GM18519 (cell line): ENCODE data around the gene MTMR12.
"Not testable (repeated sequence)": the region's sequence is repeated elsewhere in the genome, so short reads cannot be mapped to it uniquely, and the experiment has no call there.

Experiments used
- ATAC-seq: cut with Tn5 transposase; IDR thresholded peaks from one replicate; pipeline ENCODE4 v1.9.1; 2021; ENCODE audit warnings: mild to moderate bottlenecking, moderate library complexity; ENCODE audit not compliant: unreplicated experiment, low FRiP score

MTMR12 gene

DNA sequence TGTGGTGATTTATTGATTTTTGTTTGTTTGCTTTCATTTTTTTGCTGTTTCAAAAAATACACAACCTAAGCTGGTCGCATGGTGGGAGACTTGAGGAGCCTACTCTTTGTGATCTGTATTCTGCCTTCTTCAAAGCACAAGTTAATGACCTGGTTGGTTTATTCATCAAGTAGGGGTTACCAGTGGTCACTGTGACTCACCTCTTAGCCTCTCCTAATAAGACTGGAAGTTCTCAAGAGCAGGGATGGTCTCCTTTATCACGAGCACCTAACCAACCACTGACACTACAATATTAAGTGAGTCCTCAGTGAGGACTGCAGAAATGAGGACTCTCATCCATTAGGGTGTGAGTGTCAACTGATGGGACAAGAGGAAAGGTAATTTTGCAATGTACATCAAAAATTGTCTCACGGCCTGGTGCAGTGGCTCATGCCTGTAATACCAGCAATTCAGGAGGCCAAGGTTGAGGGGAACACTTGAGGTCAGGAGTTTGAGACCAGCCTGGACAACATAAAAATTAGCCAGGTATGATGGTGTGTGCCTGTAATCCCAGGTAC lies 13.6 kb upstream of the MTMR12 start:
- no peak for ATAC-seq

DNA sequence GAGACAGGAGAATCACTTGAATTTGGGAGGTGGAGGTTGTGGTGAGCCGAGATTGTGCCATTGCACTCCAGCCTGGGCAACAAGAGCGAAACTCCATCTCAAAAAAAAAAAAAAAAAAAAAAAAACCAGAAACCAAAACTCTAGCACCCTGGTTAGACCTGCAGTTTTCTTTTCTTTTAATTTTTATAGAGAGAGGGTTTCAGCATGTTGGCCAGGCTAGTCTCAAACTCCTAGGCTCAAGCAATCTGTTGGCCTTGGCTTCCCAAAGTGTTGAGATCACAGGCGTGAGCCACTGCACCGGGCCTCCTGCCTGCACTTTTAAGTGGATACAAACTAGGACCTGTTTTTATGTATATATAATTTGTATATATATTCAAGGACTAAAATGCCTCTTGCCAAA lies 12.9 kb upstream of the MTMR12 start:
- ATAC-seq, result no peak

DNA sequence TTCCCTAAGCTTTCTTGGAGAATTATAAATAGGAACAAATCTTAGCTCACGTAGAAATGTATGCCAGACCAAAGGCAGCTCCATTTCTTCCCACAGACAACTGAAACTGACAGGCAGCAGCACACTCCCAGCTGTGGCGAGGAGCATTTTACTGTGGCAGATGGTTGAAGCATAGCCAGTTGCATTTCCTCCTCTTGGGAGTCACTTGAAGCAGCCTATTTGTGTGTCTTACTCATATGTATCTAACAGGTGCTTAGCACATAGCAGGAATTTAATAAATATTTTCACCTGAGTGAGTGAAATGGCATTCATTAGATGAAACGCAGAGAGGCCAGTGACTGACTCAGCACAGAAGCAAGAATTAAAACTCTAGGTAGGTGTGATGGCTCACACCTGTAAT lies 12.3 kb upstream of the MTMR12 start:
- no peak for ATAC-seq

DNA sequence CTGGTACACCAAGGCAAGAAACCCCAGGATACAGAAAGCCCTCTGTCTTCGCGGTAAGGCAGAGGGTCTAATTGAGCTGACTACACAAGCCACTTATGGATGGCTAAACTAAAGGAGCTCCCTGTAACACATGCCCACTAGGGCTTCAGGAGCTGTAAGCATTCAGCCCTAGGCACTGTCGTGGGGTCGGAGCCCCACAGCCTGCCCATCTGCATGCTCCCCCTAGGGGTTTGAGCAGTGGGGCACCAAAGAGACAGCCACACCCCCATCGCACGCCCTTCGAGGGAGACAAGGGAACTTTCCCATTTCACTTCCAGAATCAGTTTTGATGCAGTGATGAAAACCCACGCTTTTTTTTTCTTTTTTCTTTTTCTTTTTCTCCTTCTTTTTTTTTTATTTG lies 11.0 kb upstream of the MTMR12 start:
- ATAC-seq, result no peak

DNA sequence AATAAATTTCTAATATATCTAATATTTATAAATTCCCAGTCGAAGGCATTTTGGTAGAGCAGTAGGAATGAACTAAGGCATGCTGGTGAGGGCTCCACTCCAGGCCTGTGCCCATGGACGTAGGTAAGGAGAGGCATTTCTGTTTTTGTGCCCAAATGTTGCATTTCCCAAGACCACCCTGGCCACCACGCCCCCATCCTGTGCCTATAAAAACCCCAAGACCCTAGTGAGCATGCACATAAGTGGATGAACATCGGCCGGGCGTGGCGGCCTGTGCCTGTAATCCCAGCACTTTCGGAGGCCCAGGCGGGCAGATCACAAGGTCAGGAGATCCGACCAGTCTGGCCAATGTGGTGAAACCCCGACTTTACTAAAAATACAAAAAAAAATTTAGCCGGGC lies 10.1 kb upstream of the MTMR12 start:
- no peak for ATAC-seq

DNA sequence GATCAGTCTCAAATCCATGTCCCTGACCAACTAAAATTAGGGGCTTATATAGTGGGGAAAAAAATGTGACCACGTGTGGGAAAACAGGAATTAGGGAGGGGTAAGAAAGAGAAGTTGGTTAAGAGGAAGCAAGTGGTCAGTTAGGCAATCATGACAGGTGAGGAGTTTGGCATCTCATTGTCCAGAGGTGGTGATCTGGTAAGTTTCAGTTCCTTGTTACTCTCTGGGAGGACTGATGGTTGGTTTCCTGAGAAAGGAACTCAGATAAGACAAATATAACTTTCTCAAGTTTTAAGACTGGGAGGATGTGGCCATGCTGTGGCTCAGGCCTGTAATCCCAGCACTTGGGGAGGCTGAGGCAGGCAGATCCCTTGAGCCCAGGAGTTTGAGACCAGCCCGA lies 9.0 kb upstream of the MTMR12 start:
- not testable (repeated sequence) for ATAC-seq

DNA sequence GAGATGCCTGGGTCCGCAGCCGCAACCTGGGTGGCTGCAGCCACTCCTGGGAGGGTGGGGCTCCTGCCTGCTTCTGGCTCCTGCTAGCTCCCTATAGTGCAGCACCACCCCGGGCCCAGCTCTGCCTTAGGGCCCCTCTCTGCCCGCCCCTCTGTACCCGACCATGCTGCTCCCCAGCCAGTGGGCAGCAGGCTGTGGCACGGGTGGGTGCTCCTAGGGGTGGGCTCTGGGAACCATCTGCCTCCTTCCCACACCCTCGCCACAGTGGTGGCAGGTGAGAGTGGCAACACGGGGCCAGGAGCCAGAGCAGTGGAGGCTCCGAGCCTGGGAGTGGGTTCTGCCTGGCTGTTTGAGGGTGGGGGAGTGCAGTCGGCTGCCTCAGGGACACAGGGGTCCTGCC lies 7.8 kb upstream of the MTMR12 start:
- ATAC-seq, result no peak

DNA sequence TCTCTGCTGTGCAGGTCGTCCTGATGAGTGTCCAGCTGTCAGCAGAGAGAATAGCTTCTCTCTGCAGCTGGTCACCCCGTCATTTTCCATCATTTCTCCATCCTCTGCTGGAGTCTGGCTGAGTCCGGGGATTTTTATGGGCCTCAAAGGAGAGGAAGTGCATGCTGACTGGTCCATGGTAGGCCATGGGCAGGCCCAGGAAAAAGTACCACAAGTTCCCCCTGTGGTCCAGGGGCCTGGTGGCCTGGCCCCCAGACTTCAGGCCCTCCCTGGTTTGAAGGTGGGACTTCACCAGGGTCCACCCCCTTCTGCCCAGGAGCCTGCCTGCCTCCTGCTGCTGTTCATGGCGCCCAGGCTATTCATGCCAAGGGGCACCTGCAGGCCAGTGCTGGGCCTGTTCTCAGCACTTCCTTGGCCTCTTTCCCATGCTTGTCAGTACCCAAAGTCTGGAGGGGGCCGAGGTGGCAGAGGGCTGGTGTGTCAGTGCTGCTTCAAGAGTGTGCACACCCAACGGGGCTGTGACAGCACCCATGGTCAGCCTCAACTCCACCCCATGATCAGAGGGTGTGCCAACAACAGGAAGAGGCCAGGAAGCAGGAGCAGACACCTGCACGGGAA lies 7.3 kb upstream of the MTMR12 start:
- no peak for ATAC-seq

DNA sequence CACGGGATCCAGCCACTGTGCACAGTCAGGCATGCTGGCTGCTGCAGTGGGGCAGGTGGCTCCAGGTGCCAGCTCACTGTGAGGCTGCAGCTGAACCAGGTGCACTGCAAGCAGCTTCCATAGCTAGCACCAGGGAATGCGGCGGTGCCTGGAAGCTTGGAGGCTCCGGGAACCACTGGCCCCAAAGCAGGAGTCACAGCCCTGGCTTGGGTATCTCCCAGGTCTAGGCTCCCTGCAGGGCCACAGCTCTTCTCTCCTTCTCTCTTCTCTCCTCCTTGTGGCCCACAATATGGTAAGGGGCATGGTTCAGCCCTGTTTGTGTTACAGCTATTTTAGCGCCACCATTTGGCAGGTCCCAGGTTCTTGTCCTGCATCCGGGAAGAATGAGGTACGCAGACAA lies 6.7 kb upstream of the MTMR12 start:
- ATAC-seq, result no peak

DNA sequence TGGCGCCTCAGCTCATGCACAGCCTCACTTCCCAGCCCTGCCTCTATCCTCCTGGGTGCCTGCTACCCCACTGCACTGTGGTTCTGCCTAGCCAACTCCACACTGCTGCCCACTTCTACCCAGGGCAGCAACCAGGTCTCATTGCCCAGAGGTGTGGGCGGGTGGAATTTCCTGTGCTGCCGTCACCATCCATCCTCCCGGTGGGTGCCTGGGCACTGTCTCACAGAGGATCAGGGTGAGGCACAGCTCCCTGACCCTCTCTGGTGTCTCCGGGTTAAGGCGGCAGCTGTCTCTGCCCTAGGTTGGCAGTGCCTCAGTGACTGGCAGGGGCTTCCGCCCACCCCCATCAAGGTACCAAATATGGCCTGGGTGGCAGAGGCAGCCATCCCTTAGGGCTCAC lies 4.3 kb upstream of the MTMR12 start:
- no peak for ATAC-seq

DNA sequence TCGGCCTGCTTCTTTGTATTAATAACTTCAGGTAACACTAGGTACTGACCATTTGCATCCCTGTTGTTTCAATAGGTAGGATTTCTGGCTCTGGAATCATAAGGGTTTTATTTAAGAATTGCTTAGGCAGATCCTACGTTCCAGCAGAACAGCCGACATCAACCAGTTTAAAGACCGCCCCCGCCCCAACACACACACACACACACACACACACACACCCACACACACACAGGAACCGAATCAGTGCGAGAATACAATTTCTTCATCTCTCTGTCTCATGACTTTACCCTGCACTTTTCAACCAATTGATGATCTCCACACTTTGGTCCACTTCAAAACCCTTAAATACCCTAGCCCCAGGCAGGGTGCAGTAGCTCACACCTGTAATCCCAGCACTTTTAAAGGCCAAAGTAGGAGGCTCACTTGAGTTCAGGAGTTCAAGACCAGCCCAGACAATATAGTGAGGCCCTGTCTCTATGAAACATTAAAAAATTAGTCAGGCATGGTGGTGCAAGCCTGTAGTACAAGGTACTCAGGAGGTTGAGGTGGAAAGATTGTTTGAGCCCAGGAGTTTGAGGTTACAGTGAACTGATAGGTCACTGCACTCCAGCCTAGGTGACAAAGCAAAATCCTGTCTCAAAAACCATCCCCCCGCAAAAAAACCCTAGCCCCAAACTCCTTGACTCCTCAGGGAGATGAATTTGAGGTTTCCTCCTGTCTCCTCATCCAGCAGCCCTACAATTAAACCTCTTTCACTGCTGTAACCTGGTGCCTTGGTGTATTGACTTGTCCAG lies 2.7 kb upstream of the MTMR12 start:
- ATAC-seq, result no peak

DNA sequence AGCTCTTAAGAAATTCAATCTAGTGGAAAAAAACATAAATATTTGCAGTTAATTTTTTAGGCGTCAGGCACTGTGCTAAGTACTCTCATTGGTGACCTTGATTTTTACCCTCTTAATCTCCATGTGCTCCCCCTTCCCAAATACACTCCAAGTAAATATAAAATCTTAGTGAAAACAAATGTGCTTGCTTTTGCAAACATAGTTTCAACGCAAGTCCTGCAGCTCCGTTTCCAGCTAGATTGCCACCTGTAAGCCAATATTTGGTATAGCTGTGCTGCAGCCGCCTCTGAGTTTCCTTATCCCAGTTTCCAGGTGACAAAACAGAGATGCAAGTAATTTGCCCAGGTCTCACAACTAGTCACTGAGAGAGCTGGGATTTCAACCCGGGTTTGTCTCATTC lies 1.9 kb upstream of the MTMR12 start:
- no peak for ATAC-seq

DNA sequence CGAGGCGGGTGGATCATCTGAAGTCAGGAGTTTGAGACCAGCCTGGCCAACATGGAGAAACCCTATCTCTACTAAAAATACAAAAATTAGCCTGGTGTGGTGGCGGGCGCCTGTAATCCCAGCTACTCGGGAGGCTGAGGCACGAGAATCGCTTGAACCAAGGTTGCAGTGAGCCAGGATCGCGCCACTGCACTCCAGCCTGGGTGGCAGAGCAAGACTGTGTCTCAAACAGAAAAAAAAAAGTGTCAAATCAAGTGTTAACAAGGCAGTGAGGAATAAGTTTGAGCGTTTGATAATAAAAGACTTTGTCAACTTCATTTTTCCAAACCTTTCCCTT lies 1.4 kb upstream of the MTMR12 start:
- not testable (repeated sequence) for ATAC-seq

DNA sequence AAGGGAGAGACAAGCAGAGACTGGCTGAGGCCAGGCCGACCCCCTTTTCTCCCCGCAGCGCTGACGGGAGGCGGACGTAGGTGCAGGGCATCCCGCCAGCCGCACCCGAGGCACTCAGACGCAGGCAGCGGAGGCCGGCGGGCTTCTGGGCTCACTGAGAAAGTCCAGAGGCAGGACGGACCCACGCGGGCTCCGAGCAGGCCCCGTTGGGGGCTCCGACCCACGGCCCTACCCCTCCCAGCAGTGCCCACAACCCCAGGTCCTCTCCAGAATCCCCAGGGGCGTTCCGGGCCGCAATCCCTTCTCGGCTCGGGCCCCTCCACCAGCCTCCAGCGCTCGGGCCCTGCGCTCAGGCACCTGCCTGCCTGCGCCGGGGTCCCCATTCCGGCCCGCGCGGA lies 543 bp downstream of the MTMR12 start:
- ATAC-seq, result no peak

DNA sequence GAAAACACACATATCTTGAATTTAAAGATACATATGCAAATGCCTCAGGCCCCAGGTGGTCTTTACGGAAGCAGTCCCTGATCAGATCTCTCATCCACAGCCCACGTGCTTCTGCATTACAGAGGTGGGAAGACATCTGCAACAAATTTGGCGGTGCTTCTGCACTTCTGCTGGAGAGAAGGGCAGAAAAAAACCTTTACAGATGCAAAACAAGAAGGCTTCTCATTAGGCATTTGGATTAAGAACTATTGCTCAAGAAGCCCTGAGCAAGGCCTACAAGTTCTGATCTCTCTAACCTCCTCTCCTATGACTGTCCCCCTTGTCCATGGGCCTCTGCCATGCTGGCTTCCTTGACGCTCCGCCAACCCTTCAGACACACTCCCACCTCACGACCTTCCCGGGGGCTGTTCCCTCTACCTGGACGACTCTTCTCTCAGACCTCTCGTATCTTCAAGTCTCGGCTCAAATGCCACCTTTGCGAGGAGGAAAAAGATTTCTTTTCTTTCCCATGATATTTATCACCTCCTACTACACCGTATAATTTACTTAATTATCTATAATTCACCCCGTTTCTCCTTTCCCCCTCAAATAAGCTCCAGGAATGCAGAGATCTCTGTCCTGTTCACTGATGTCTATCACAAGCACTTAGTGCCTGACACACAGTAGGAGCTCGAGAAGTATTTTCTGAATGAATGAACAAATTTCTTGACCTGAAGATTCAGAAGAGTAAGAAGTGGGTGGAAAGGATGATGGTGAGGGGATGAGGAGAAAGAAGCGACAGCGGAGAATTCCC lies 1.1 kb downstream of the MTMR12 start:
- ATAC-seq, result no peak

DNA sequence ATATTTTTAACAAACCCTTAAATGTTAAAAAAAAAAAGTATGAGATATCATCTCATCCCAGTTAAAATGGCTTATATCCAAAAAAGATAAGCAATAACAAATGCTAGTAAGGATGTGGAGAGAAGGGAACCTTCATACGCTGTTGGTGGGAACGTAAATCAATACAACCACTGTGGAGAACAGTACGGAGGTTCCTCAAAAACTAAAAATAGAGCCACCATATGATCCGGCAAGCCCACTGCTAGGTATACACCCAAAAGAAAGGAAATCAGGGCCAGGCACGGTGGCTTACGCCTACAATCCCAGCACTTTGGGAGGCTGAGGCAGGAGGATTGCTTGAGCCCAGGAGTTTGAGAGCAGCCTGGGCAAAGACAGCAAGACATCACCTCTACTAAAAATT lies 3.0 kb downstream of the MTMR12 start:
- ATAC-seq, result no peak

DNA sequence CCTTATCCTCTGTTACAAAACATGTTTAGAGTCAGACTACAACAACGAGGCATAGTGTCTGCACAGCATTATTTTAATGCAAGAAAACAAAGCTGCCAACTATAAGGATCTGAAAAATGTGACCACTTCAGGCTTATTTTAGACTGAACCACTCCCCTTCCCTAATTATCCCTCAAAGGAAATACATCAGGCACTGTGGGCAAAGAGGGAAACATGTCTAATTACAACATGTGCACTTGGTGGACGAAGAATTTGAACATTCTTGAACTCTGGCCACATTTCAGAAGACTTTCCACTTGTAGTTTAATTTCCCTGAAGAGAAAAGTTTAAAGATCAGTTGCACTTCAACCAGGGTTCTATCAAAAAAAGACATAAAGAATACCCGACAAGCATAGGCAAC lies 3.8 kb downstream of the MTMR12 start:
- no peak for ATAC-seq

DNA sequence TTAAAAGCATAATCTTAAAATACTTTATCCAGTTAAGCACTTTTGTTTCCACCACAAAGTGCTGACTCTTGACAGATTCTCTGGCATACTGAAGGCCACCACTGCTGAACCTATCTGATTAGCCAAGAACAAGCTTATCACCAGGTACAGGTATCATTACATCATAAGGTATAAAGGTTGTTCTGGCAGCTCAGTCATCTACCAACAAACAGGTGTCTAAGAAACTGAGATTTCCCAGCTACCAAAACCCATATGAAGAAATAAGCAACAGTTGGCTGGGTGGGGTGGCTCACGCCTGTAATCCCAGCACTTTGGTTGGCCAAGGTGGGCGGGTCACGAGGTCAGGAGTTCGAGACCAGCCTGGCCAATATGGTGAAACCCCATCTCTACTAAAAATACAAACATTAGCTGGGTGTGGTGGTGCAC lies 5.0 kb downstream of the MTMR12 start:
- ATAC-seq, result no peak

DNA sequence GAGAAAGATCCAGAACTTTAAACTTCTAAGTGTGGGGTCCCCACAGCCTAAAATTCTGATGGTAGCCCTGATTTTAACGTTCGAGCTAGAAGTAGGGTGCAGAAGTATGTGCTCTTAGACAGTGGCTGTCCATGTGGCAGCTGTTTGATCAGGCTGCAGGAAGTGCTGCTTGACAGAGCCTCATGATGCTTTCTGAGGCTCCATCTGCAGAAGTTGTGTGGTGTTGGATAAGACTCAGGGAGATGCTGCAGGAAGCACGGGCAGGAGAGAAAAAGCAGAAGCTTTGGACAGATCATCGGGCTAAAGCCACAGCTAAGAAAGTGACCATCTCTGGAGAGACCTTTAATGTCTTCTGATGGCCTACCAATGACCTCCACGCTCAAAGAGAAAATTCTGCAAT lies 8.1 kb downstream of the MTMR12 start:
- ATAC-seq, result no peak

DNA sequence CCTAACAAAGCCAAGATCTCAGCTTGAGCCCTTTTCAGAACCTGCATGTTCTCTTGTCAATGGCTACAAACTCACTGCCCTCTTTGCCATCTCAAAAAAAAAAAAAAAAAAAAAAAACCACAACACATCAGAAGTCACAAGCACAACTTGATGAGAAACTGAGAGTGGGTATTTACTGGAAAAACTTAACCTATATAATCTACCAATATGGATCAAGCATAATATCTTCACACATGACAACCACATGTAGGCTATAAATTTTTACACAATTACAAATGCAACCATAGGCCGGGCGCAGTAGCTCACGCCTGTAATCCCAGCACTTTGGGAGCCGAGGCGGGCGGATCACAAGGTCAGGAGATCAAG lies 9.0 kb downstream of the MTMR12 start:
- no peak for ATAC-seq
